Esophagus (tissue), 2 donors: ENCODE results near the gene CLTCL1. TPM values are rescaled to one million over a fixed set of nuclear protein-coding genes. Genes with fewer than 3 reads are reported as not detected.
"Not testable (repeated sequence)": the region's sequence is repeated elsewhere in the genome, so short reads cannot be mapped to it uniquely, and the experiment has no call there.

Source experiments
- H3K27ac ChIP-seq, 2 donors: one replicate each; pipeline ENCODE4 v1.5.1; 2013; ENCODE audit warnings: low read depth in 2 of 2, mild to moderate bottlenecking in 2 of 2, inconsistent platforms in 1 of 2, low read length in 1 of 2, moderate library complexity in 1 of 2
- H3K27me3 ChIP-seq, 2 donors: one replicate each; pipeline ENCODE4 v1.6.1; 2013; ENCODE audit warnings: low read length in 2 of 2, control low read depth in 1 of 2, mild to moderate bottlenecking in 1 of 2; ENCODE audit not compliant: insufficient read depth in 2 of 2, control insufficient read depth in 1 of 2
- H3K36me3 ChIP-seq, 2 donors: one replicate each; pipeline ENCODE4 v1.6.1; 2013; ENCODE audit warnings: low read length in 1 of 2; ENCODE audit not compliant: control insufficient read depth in 2 of 2, insufficient read depth in 2 of 2
- H3K4me1 ChIP-seq, 2 donors: one replicate each; pipeline ENCODE4 v1.6.1; 2013; ENCODE audit warnings: low read length in 1 of 2; ENCODE audit not compliant: control insufficient read depth in 2 of 2, insufficient read depth in 2 of 2
- H3K4me3 ChIP-seq, 2 donors: one replicate each; pipeline ENCODE4 v1.5.1; 2013; ENCODE audit warnings: low read length in 2 of 2, mild to moderate bottlenecking in 2 of 2, low read depth in 1 of 2, moderate library complexity in 1 of 2
- H3K9me3 ChIP-seq, 2 donors: one replicate each; pipeline ENCODE4 v1.6.1; 2013; ENCODE audit warnings: mild to moderate bottlenecking in 2 of 2, low read depth in 1 of 2, low read length in 1 of 2, moderate library complexity in 1 of 2; ENCODE audit not compliant: control insufficient read depth in 2 of 2, insufficient read depth in 1 of 2
- WGBS, 2 donors: extraction: QIAGEN DNeasy Blood & Tissue Kit; methylation state at CpG; one replicate each; pipeline ENCODE4 v1.1.7; 2013; 5-methylcytosine and 5-hydroxymethylcytosine counted together
- polyA plus RNA-seq, 2 donors: library from polyadenylated mRNA; stranded (reverse); fragments of 200-250 nt; gene quantifications; one replicate each; pipeline ENCODE4 v1.2.3, GENCODE V29; 2013
- donor health status: healthy with polysubstance abuse.
- donor health status: Bipolar disorder and iron deficiency.

The CLTCL1 gene
- polyA plus RNA-seq, 2 donors = 2.8 to 4.0 TPM

GRCh38 chr22:19292458-19293230 is 1.1 kb upstream of the CLTCL1 start:
- Histone ChIP-seq H3K27ac (peak overlapping the region; percentile 51 to 85), H3K4me1 (peaks cover 3 to 11% of the 10 kb centered on the region in 2 donors), H3K4me3 (peak overlapping the region; percentile 63 to 70), H3K36me3 (no peaks in the 10 kb centered on the region), H3K9me3 (no peaks in the 10 kb centered on the region), H3K27me3 (no peaks in the 10 kb centered on the region)
- 43 to 63% methylated on average over 23 of the region's 23 CpGs for WGBS, 2 donors

DNA sequence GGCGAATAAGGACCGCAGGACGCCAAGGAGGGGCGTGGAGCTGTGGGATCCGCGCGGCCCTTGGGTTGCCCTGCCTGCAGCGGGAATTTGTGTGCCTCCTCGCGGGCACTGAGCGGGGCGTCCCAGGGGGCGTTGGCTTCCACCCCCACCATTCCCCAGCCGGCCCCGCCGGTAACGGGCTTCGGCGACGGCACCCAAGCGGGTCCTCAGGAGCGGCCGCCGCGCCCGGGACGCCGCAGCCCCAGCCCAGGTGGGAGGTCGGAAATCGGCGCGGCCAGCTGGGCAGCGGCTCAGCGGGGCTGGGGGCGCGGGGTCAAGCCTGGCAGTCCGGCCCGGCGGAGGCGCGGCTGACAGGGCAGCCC is 320 bp downstream of the CLTCL1 start:
- peaks cover 5 to 14% of the 10 kb centered on the region in 2 donors for H3K4me1 ChIP-seq
- H3K9me3 ChIP-seq = no peaks in the 10 kb centered on the region
- 0% methylated on average over 36 to 41 of the region's 41 CpGs for WGBS, 2 donors
- peak overlapping the region; percentile 58 to 74 for H3K27ac ChIP-seq
- H3K27me3 ChIP-seq = no peaks in the 10 kb centered on the region
- peak overlapping the region; percentile 70 to 84 for H3K4me3 ChIP-seq
- no peaks in the 10 kb centered on the region for H3K36me3 ChIP-seq

DNA sequence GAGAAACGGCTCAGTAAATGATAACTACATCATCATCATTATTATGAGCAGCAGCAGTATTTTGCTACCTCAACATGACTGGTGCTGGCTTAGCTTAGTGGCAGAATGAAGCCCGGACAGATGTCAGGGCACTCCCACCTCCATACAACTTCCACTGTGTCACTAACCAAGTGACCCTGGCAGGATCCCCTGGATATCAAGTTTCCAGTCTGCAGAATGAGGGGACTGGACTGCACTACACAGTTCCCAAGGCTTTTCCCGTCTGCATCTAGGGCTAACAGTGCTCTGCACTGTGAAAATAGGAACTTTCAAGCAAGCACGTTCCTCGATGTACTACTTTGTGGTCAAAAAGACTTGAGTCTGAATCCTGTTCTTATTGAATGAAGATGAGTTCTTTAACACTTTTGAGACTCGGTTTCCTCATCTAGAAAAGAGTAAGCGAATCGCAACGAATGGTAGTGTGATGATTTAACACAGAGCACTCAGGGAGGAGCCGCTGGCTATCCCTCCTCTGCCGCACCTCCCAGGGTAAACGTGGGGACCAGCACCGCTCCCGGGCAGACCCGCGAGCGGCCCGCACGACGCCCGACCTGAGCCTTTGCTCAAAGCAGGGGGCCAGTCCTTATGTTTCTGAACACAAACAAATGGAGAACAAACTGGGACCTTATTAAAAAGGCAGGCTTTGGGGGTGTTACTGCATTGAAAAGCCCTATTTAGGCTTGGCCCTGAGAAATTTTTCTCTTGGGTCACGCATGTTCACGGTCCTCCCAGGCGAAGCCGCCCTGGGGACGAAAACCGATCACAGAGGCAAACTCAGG is 910 bp downstream of the CLTCL1 start:
- no peaks in the 10 kb centered on the region for H3K9me3 ChIP-seq
- peaks cover 5 to 14% of the 10 kb centered on the region in 2 donors for H3K4me1 ChIP-seq
- no peaks in the 10 kb centered on the region for H3K27me3 ChIP-seq
- peak overlapping the region; percentile 70 to 84 for H3K4me3 ChIP-seq
- no peak overlapping the region for H3K27ac ChIP-seq
- WGBS, 2 donors = 19 to 20% methylated on average over 27 of the region's 27 CpGs
- no peaks in the 10 kb centered on the region for H3K36me3 ChIP-seq

DNA sequence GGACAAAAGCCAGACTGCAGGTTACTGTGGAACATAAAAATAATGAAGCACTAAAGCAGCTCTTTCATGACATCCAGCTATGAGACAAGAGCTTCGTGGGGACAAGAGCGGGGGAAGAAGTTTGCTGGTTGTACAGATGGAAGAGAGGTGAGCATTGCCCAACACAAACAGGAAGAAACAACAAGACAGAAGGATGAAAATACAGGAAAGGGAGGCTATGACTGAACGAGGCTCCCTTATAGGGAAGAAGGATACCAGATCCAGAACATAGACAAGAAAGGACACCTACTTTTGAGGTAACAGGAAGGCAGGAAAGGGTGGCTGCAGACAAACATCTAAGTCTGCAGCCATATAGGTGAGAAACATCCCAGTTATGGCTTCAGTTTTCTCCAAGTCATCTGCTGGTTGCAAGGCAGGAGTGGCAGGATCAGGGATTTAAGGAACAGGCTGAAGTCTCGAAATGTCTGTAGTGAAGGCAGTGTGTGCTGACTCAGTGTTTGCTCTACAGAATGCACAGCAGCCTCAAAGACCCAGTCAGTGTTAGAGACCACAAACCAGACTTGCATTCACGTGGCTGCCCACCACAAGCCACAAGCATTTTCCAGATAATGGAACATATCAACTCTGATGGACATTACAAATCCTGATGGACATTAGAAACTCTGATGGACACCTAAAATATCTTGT is 1.9 kb downstream of the CLTCL1 start:
- no peaks in the 10 kb centered on the region for H3K27me3 ChIP-seq
- WGBS, 2 donors = 71 to 79% methylated on average over 5 of the region's 5 CpGs
- no peaks in the 10 kb centered on the region for H3K9me3 ChIP-seq

GRCh38 chr22:19287889-19288288 is 3.6 kb downstream of the CLTCL1 start:
- 69% methylated on average over 4 of the region's 4 CpGs for whole genome bisulfite sequencing, 2 donors
- H3K4me3 ChIP-seq = no peak overlapping the region
- no peaks in the 10 kb centered on the region for H3K27me3 ChIP-seq
- H3K4me1 ChIP-seq = peaks cover 5 to 14% of the 10 kb centered on the region in 2 donors
- H3K36me3 ChIP-seq = no peaks in the 10 kb centered on the region
- no peak overlapping the region for H3K27ac ChIP-seq
- H3K9me3 ChIP-seq = no peaks in the 10 kb centered on the region

More for the DNA sequence above, 1.9 kb downstream of the CLTCL1 start:
- H3K27ac ChIP-seq = no peak overlapping the region
- H3K36me3 ChIP-seq = no peaks in the 10 kb centered on the region
- H3K4me1 ChIP-seq = peaks cover 5 to 14% of the 10 kb centered on the region in 2 donors
- no peak overlapping the region for H3K4me3 ChIP-seq

- Histone ChIP-seq H3K27me3 (no peaks in the 10 kb centered on the region), H3K4me3 (no peak overlapping the region), H3K9me3 (no peaks in the 10 kb centered on the region), H3K27ac (peak overlapping the region in 1 of 2 donors; percentile 45), H3K4me1 (peaks cover 5 to 8% of the 10 kb centered on the region in 2 donors), H3K36me3 (no peaks in the 10 kb centered on the region)
- 36 to 49% methylated on average over 5 of the region's 5 CpGs for WGBS, 2 donors
Measured at GRCh38 chr22:19287076-19287707, 4.3 kb downstream of the CLTCL1 start.

DNA sequence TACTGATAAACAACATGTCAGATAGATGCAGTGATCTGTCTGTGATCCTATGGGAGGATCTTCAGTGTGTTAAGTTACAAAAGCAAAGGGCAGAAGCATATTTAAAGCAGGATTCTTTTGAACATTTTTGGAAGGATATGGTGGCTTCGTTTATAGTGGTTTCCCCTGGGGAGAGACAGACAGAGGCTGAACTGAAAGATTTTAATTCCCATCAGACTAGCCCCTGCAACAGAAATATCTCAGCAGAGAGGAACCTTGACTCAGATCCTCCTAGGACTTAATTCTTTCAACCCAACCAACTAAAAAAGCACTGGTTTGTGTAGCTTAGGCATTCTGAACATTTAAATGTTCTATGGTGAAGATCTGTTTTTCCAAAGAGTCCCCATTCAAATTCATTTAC is 5.7 kb downstream of the CLTCL1 start:
- no peaks in the 10 kb centered on the region for H3K9me3 ChIP-seq
- no peaks in the 10 kb centered on the region for H3K27me3 ChIP-seq
- H3K4me3 ChIP-seq = no peak overlapping the region
- peaks cover 4 to 7% of the 10 kb centered on the region in 2 donors for H3K4me1 ChIP-seq
- H3K36me3 ChIP-seq = no peaks in the 10 kb centered on the region
- WGBS, 2 donors = 41 to 54% methylated on average over 1 of the region's 1 CpG
- H3K27ac ChIP-seq = no peak overlapping the region

GRCh38 chr22:19279143-19279542 is 12.4 kb downstream of the CLTCL1 start:
- H3K27me3 ChIP-seq, H3K36me3 ChIP-seq, H3K4me3 ChIP-seq, H3K4me1 ChIP-seq, H3K9me3 ChIP-seq, H3K27ac ChIP-seq: not testable (repeated sequence)
- WGBS, 2 donors = 95 to 97% methylated on average over 10 of the region's 10 CpGs

GRCh38 chr22:19277785-19278184 is 13.7 kb downstream of the CLTCL1 start:
- no peaks in the 10 kb centered on the region for H3K9me3 ChIP-seq
- no peaks in the 10 kb centered on the region for H3K27me3 ChIP-seq
- H3K27ac ChIP-seq = no peak overlapping the region
- no peaks in the 10 kb centered on the region for H3K36me3 ChIP-seq
- no peak overlapping the region for H3K4me3 ChIP-seq
- no peaks in the 10 kb centered on the region for H3K4me1 ChIP-seq
- WGBS, 2 donors = 94 to 95% methylated on average over 8 of the region's 8 CpGs
